Measurements from ENCODE around the gene GPRC5C. TPM values are rescaled to one million over a fixed set of nuclear protein-coding genes. Genes with fewer than 3 reads are reported as not detected.

Gene GPRC5C
- total RNA-seq, 4 donors from 2014 or later = 62.5 to 263 (median 174) TPM

GRCh38 chr17:74427763-74428153 lies 4.1 kb upstream of the GPRC5C start:
- in situ Hi-C loops (cut with MboI; ENCODE audit: low pct_ligation_motif_present in 1 of 4, low pct_unique_long_range_greater_than_20kb in 1 of 4, low sequenced_read_pairs in 3 of 4) = no loop called here
- no peak for DNase-seq
- Histone ChIP-seq H3K4me1 (peaks cover 18 to 53% (median 43%) of the 10 kb centered on the region in 4 donors), H3K27me3 (no peaks in the 10 kb centered on the region), H3K9me3 (no peaks in the 10 kb centered on the region), H3K36me3 (no peaks in the 10 kb centered on the region), H3K4me3 (no peak overlapping the region), H3K27ac (peak overlapping the region; percentile 84 to 96 (median 92))
- intact Hi-C loops (cut with DNase I; ENCODE audit: low total_unique reads) = no loop called here
- no peak for TF ChIP-seq POLR2A (IDR thresholded peaks at IDR 0.05)
- TF ChIP-seq CTCF (IDR thresholded peaks at IDR 0.05) = no peak
- no peak for TF ChIP-seq POLR2AphosphoS5 (IDR thresholded peaks at IDR 0.05)
- TF ChIP-seq EP300 (IDR thresholded peaks at IDR 0.05; ENCODE audit: low read depth) = no peak
- WGBS, 2 donors (ENCODE audit: low coverage in 1 of 2) = 47% methylated on average over 6 of the region's 6 CpGs; no CpG with 5 or more reads in 1 of the 2 donors

GRCh38 chr17:74429604-74430384 lies 2.1 kb upstream of the GPRC5C start:
- Histone ChIP-seq H3K4me3 (peak overlapping the region in 3 of 4 donors; percentile 58 to 77 (median 65)), H3K9me3 (no peaks in the 10 kb centered on the region), H3K36me3 (no peaks in the 10 kb centered on the region), H3K27ac (peak overlapping the region; percentile 92 to 96 (median 95)), H3K4me1 (peaks cover 18 to 72% (median 53%) of the 10 kb centered on the region in 4 donors), H3K27me3 (no peaks in the 10 kb centered on the region)
- intact Hi-C loops (cut with DNase I; ENCODE audit: low total_unique reads) (loop anchor here (10.0 kb wide), 1 partner anchor 1335 kb away; the partner anchor contains the start of gene GALK1), in situ Hi-C loops (cut with MboI; ENCODE audit: low pct_ligation_motif_present in 1 of 4, low pct_unique_long_range_greater_than_20kb in 1 of 4, low sequenced_read_pairs in 3 of 4) (no loop called here)
- DNase-seq = peak; percentile 67
- 69 to 100% methylated on average over 1 to 19 of the region's 19 CpGs for WGBS, 2 donors (ENCODE audit: low coverage in 1 of 2)
- TF ChIP-seq POLR2AphosphoS5 (IDR thresholded peaks at IDR 0.05) = peak in 1 of 3 donors; percentile 33
- no peak for TF ChIP-seq CTCF (IDR thresholded peaks at IDR 0.05)

DNA sequence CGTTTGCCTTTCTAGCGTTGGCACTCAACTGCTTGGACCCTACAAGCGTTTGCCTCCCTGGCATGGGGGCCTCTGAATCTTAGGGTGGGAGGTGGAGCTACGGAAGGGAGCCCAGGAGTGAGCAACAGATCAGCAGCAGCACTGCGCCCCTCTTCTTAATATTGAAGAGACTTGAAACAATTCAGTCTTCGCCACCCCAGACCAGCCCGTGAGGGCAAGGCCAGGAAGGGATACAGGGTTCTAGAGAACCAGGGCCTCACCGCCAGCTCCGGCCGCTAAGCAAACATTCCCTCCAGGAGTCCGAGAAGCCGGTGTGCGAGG lies 1.5 kb upstream of the GPRC5C start:
- TF ChIP-seq EP300 (IDR thresholded peaks at IDR 0.05; ENCODE audit: low read depth) (no peak), CTCF (IDR thresholded peaks at IDR 0.05) (peak in 1 of 5 experiments; percentile 12)
- no peaks in the 10 kb centered on the region for H3K36me3 ChIP-seq
- DNase-seq = no peak
- in situ Hi-C loops (cut with MboI; ENCODE audit: low pct_ligation_motif_present in 1 of 4, low pct_unique_long_range_greater_than_20kb in 1 of 4, low sequenced_read_pairs in 3 of 4) (no loop called here), intact Hi-C loops (cut with DNase I; ENCODE audit: low total_unique reads) (loop anchor here (10.0 kb wide), 1 partner anchor 1334 kb away; the partner anchor contains the start of gene GALK1)
- H3K27ac ChIP-seq = peak overlapping the region; percentile 92 to 96 (median 95)
- H3K9me3 ChIP-seq = no peaks in the 10 kb centered on the region
- no peaks in the 10 kb centered on the region for H3K27me3 ChIP-seq
- H3K4me1 ChIP-seq = peaks cover 18 to 76% (median 54%) of the 10 kb centered on the region in 4 donors
- WGBS, 2 donors (ENCODE audit: low coverage in 1 of 2) = 22% methylated on average over 13 of the region's 13 CpGs; no CpG with 5 or more reads in 1 of the 2 donors
- peak overlapping the region in 3 of 4 donors; percentile 58 to 77 (median 65) for H3K4me3 ChIP-seq

DNA sequence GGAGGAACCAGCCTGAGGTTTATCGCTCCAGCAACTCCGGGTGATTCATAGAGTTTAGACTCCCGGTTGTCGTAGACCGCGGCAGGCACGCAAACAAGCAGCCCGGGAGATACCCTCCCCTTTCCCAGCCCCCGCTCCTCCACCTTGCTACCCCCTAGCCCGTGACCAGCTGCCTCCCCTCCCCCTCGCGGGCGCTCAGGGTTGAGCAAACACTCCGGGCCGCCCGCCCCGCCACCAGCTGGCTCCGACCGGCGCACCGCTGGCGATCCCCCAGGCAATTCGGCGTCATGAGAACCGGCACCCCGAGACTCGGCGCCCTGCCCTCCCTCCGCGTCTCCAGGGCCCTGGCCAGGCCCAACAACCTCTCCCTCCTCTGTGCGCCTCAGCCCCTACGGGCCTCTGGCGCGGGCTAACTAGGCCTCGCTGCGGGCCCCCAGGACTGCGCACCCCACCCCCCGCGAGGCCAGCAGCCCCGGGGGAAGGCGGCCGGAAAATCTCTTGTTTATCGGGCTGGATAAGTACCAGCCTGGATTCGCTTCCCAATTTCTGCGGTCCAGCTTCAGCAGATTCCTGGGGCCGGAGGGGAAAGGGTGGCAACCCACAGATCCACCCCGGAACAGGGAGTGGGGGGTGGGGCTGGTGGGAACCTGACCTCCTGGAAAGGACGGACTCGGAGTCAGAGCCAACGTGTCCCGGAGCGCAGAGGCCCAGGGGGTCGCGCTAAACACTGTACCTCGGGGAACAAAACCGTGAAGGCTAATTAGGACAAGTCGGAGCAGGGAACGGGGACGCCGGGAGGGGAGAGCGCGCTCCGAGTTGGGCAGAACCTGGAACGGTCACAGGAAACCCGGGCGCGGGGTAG lies 951 bp upstream of the GPRC5C start:
- intact Hi-C loops (cut with DNase I; ENCODE audit: low total_unique reads) = loop anchor here (10.0 kb wide), 1 partner anchor 1334 kb away; the partner anchor contains the start of gene GALK1
- DNase-seq = peak; percentile 84
- TF ChIP-seq EP300 (IDR thresholded peaks at IDR 0.05; ENCODE audit: low read depth) (no peak), POLR2A (IDR thresholded peaks at IDR 0.05) (peak; percentile 88), CTCF (IDR thresholded peaks at IDR 0.05) (no peak), POLR2AphosphoS5 (IDR thresholded peaks at IDR 0.05) (peak; percentile 24 to 81 (median 80))
- Histone ChIP-seq H3K27ac (peak overlapping the region; percentile 92 to 96 (median 95)), H3K27me3 (no peaks in the 10 kb centered on the region), H3K4me1 (peaks cover 18 to 82% (median 59%) of the 10 kb centered on the region in 4 donors), H3K36me3 (no peaks in the 10 kb centered on the region), H3K9me3 (no peaks in the 10 kb centered on the region), H3K4me3 (peak overlapping the region; percentile 58 to 77 (median 63))
- in situ Hi-C loops (cut with MboI; ENCODE audit: low pct_ligation_motif_present in 1 of 4, low pct_unique_long_range_greater_than_20kb in 1 of 4, low sequenced_read_pairs in 3 of 4) = no loop called here
- WGBS, 2 donors (ENCODE audit: low coverage in 1 of 2) = 6% methylated on average over 34 of the region's 67 CpGs; no CpG with 5 or more reads in 1 of the 2 donors

Data from transverse colon (tissue), 4 donors.